Astrocyte of the cerebellum (primary cell): ENCODE results near the gene PIP5K1C.

ENCODE experiments used
- DNase-seq: peaks from one replicate; pipeline ENCODE4 v3.0.0-alpha.2; 2011; ENCODE audit warnings: low read depth
- H3K4me3 ChIP-seq: 2 replicates; pipeline ENCODE4 v1.5.1; 2011; ENCODE audit warnings: mild to moderate bottlenecking, low read depth, low read length, moderate library complexity
- in situ Hi-C: cut with HindIII; loops from 2 replicates; pipeline ENCODE4 v1.10.0; 2017; ENCODE audit warnings: low sequenced_read_pairs
- TF ChIP-seq, protein P1 (sequence below): IDR thresholded peaks from 2 replicates; pipeline ENCODE4 v1.5.1; 2012; ENCODE audit warnings: low read length, low read depth, moderate library complexity, mild to moderate bottlenecking; ENCODE audit errors: missing control alignments

PIP5K1C gene

DNA sequence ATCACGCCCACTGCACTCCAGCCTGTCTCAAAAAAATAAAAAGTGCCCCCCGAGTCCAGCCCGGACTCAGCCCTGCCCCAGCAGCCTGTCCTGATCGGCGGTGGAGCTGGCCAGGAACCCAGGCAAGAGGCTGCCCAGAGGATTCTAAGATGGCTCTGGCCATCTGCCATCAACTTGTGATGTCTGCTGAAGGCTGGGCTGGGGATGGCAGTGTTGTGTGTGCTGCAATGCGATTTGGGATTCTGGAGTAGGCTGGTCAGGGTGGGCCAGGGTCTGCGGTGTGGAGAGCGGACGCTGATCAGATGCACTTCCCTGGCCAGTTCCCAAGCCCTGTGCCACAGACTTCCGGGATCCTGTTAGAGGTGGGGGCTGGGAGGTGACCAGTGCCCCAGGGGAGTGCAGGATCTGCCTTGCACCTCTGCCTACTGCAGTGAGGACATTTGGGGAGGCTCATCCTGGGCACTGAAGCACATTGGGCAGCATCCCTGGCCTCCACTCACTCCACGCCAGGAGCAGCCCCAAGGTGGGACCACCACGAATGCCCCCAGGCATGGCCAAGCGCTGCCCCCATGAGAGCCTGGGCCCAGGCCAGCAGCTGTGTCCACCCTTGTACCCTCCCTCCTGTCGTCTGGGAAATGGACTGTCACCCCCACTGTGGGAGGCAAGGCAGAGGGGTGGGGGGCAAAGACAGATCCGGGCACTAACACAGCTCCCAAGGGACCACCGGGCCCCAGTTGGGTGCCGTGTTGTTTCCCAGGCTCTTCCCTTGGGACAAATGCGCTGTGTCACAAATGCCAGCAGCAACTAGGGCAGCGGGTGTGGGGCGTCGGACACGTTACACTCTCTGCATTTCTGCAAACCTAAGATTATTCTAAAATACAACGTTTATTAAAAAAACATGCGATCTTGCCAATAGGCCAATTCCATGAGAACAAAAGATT, 90.2 kb downstream of the PIP5K1C start:
- DNase-seq: no peak
- in situ Hi-C loops: no loop called here
- TF ChIP-seq, protein P1, sequence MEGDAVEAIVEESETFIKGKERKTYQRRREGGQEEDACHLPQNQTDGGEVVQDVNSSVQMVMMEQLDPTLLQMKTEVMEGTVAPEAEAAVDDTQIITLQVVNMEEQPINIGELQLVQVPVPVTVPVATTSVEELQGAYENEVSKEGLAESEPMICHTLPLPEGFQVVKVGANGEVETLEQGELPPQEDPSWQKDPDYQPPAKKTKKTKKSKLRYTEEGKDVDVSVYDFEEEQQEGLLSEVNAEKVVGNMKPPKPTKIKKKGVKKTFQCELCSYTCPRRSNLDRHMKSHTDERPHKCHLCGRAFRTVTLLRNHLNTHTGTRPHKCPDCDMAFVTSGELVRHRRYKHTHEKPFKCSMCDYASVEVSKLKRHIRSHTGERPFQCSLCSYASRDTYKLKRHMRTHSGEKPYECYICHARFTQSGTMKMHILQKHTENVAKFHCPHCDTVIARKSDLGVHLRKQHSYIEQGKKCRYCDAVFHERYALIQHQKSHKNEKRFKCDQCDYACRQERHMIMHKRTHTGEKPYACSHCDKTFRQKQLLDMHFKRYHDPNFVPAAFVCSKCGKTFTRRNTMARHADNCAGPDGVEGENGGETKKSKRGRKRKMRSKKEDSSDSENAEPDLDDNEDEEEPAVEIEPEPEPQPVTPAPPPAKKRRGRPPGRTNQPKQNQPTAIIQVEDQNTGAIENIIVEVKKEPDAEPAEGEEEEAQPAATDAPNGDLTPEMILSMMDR: no peak
- H3K4me3 ChIP-seq: no peak overlapping the region

DNA sequence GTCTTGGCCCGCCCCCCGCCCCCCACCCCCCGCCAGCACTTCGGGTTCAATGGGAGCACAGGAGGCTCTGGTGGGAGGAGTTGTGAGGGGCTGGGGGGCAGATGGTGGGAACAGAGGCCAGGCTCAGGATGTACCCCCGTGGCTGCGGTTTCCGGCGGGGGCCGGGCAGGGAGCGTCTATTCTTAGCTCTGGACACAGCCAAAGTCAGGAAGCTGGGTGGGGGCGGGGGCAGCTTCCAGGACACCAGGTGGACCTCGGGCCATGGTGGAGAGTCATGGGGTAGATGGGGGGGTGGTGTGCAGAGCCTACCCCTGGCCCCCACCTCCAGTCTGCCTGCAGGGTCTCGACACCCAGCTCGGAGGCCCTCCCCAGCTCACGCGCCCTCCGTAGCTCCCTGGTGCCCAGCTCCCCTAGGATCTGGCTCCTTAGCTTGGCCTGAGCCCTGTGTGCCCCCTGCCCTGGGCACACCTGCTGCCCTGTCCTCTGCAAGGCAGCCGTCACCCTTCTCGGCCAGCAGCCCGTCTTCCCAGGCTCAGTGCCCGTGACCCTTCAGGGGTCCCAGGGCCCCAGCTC, 91.4 kb downstream of the PIP5K1C start:
- in situ Hi-C loops: no loop called here
- TF ChIP-seq, protein P1: no peak
- no peak for DNase-seq
- no peak overlapping the region for H3K4me3 ChIP-seq

DNA sequence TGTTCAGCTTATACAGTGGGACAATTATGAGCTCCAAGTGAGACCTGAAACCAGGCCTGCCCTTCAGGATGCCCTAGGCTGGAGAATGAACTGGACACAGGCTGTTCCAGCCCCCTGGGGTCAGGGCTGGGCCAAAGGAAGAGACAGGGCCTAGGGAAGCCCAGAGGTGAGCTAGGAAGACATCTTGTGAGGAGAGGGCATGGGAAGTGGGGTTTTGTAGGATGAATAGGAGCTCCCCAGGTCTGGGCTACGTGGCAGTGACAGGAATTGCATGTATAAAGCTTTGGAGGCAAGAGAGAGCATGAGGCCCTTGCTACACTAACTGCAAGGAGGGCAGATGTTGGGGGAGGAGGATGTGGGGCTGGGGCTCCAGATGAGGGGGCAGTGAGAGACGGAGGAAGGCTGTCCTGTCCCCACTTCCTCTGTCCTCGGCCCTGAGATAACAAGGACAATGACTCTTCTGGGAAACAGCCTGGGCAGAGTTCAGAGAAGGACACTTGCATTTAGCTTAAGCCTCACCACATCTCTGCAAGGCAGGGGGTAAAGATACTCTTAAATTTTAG, 92.1 kb downstream of the PIP5K1C start:
- TF ChIP-seq, protein P1: no peak
- DNase-seq: no peak
- in situ Hi-C loops: no loop called here
- H3K4me3 ChIP-seq: no peak overlapping the region

DNA sequence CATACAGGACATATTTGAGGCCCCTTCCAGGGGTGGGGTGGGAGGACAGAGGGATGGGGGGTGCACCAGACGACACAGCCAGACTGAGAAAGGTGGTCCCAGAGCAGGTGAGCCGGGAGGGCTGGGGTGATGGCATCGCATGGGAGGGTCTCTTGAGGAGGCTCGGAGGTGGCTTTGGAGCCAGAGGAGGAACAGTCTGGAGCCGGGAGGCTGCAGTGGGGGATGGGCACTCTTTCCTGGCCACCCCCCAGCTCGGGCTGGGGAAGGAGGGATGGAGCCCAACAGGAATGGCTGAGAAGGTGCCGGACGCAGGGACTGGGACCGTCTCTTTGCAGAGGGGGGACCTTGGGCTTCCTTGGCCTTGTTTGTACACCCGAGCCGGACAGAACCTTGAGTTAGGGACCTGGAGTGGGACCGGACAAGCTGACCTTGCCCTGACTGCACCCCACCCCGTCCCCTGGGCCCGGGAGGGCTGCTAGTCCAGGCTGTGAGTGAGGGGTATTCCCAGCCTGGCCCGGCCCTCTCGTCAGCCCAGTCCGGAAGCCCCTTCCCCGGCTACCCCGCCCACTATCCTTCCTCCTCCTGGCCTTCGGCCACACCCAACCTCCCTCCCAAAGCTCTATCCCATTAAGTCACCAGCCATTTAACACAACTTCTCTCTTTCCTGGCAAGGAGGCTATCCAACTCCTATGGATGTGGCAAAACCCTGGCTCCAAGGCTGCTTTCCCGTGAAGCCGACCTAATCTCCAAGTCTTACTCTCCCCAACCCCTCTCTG, 92.8 kb downstream of the PIP5K1C start:
- TF ChIP-seq, protein P1: no peak
- H3K4me3 ChIP-seq: peak overlapping the region; percentile 46
- in situ Hi-C loops: no loop called here
- no peak for DNase-seq

DNA sequence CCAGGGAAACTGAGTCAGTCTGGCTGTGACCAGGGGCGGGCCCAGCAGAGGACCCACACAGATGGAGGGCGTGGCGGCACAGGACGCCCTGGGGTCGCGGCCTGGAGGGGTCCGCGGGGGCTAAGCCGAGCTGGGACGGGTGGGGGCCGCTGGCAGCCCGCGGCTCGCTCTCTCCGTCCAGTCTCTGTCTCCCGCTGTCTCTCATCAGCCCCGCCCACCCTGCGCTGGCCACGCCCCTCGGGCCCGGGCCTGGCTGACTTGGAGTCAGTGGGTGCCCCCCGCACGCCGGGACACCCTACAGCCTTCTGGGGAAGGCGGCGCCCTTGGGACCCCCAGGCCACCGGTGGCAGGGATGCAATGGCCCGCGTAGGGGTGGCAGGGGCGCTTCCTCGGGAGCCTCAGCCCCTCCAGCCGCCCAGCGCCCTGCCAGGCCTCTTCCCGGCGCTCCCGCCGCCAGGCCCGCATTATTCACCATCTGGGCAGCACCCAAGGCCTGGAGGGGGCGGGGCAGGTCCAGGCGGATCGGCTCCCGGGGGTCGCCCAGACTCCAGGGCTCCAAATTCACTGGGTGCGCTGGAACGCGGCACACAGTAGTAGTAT, 93.5 kb downstream of the PIP5K1C start, which contains the start of gene TBXA2R:
TBXA2R (minus strand) TSS at position 186 of the 600 bp plus-strand sequence. CDS start 6,241 bp downstream, outside the sequence.
- TF ChIP-seq, protein P1: no peak
- DNase-seq: no peak
- peak within 1 kb of the TSS; percentile 46 for H3K4me3 ChIP-seq
- in situ Hi-C loops: no loop called here
